ENCODE data around the gene KLHL3.

DNA sequence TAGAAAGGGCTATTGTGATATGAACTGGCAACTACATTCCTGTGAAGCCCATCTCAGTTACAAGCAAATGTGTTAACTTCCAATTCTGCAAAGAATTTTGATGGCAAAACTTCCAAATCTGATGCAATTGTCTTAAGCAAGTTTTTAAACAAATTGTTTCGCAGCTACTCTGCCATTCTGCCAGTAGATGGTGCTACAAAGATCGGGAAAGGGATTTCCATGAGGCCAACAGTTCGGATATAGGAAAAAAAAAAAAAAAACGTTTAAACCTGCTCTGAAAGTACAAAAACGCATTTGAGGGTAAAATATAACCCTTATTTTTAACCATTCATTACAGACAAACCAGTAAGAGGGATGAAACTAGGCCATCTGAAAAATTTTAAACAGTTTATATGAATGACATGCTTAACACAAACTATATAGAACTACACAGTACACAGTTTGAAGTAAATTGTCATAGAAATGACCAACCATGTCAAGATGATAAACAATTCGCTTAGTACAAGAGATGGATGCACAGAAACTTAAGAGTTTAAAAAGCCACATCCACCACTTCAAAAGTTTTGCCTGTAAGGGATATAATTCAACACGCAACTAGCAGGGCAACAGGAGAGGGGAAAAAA lies 16.1 kb upstream of the KLHL3 start:
- TF ChIP-seq EZH2 (IDR thresholded peaks at IDR 0.05; ENCODE audit: low read depth, unreplicated experiment) (no peak), CTCF (conservative IDR thresholded peaks at IDR 0.05; ENCODE audit: low read depth in 2 of 2) (peak; percentile 64 to 92), POLR2AphosphoS5 (IDR thresholded peaks at IDR 0.05; ENCODE audit: low read depth) (no peak), CREB1 (CRISPR knock-in tag; IDR thresholded peaks at IDR 0.05; ENCODE audit: low read depth) (no peak), EZH2phosphoT487 (IDR thresholded peaks at IDR 0.05; ENCODE audit: unreplicated experiment) (no peak), STAT1 (IDR thresholded peaks at IDR 0.05; ENCODE audit: unreplicated experiment) (no peak), ZNF114 (CRISPR knock-in tag; IDR thresholded peaks at IDR 0.05) (no peak), JUNB (IDR thresholded peaks at IDR 0.05; ENCODE audit: unreplicated experiment) (no peak), NANOG (IDR thresholded peaks at IDR 0.05; ENCODE audit: borderline replicate concordance) (no peak)
- TF ChIP-seq, protein P1, sequence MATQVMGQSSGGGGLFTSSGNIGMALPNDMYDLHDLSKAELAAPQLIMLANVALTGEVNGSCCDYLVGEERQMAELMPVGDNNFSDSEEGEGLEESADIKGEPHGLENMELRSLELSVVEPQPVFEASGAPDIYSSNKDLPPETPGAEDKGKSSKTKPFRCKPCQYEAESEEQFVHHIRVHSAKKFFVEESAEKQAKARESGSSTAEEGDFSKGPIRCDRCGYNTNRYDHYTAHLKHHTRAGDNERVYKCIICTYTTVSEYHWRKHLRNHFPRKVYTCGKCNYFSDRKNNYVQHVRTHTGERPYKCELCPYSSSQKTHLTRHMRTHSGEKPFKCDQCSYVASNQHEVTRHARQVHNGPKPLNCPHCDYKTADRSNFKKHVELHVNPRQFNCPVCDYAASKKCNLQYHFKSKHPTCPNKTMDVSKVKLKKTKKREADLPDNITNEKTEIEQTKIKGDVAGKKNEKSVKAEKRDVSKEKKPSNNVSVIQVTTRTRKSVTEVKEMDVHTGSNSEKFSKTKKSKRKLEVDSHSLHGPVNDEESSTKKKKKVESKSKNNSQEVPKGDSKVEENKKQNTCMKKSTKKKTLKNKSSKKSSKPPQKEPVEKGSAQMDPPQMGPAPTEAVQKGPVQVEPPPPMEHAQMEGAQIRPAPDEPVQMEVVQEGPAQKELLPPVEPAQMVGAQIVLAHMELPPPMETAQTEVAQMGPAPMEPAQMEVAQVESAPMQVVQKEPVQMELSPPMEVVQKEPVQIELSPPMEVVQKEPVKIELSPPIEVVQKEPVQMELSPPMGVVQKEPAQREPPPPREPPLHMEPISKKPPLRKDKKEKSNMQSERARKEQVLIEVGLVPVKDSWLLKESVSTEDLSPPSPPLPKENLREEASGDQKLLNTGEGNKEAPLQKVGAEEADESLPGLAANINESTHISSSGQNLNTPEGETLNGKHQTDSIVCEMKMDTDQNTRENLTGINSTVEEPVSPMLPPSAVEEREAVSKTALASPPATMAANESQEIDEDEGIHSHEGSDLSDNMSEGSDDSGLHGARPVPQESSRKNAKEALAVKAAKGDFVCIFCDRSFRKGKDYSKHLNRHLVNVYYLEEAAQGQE (IDR thresholded peaks at IDR 0.05; ENCODE audit: unreplicated experiment), result no peak
- TF ChIP-seq, protein P2, sequence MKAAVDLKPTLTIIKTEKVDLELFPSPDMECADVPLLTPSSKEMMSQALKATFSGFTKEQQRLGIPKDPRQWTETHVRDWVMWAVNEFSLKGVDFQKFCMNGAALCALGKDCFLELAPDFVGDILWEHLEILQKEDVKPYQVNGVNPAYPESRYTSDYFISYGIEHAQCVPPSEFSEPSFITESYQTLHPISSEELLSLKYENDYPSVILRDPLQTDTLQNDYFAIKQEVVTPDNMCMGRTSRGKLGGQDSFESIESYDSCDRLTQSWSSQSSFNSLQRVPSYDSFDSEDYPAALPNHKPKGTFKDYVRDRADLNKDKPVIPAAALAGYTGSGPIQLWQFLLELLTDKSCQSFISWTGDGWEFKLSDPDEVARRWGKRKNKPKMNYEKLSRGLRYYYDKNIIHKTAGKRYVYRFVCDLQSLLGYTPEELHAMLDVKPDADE (IDR thresholded peaks at IDR 0.05), result no peak

All from GM23338 (cell line).